Left ventricle myocardium inferior (tissue), 1 donor: ENCODE results near the gene ROBO2. TPM values are rescaled to one million over a fixed set of nuclear protein-coding genes. Genes with fewer than 3 reads are reported as not detected.

ENCODE experiments used
- DNase-seq: peaks from one replicate; pipeline ENCODE4 v3.0.0-alpha.2; 2020
- H3K27ac ChIP-seq: fragments of 200-600 bp; replicated peaks from 2 replicates; pipeline ENCODE4 v1.8.0; 2021
- H3K27me3 ChIP-seq: fragments of 200-600 bp; 2 replicates; pipeline ENCODE4 v1.8.0; 2021; ENCODE audit warnings: low read depth
- H3K36me3 ChIP-seq: fragments of 200-600 bp; 2 replicates; pipeline ENCODE4 v1.8.0; 2021
- H3K4me1 ChIP-seq: fragments of 200-600 bp; 2 replicates; pipeline ENCODE4 v1.8.0; 2021
- H3K4me3 ChIP-seq: fragments of 200-600 bp; 2 replicates; pipeline ENCODE4 v1.8.0; 2021; ENCODE audit warnings: mild to moderate bottlenecking, moderate library complexity
- H3K9me3 ChIP-seq: fragments of 200-600 bp; replicated peaks from 2 replicates; pipeline ENCODE4 v1.8.0; 2021
- CTCF ChIP-seq: fragments of 200-600 bp; IDR thresholded peaks from 2 replicates; pipeline ENCODE4 v1.8.0; 2021; ENCODE audit warnings: antibody characterized with exemption, mild to moderate bottlenecking, borderline replicate concordance
- intact Hi-C: fragments of 100-400 bp; cut with micrococcal nuclease; formaldehyde crosslinking; loops from one replicate; pipeline ENCODE4 v1.11.0; 2022
- total RNA-seq: library from RNA; stranded (reverse); fragmentation: NEBNext Ultra II Directional; extraction: Animal tissue kit (Norgen Biotek cat#: 25700); gene quantifications from one replicate; pipeline ENCODE4 v1.2.1, GENCODE V29; 2021
- donor health status: DM: no; HTN: yes; CAD: no; lungs with severe emphysema.

The ROBO2 gene
- total RNA-seq, 1 donor from 2014 or later = 0.19 TPM

- TF ChIP-seq CTCF = no peak
These were observed 562.0 kb downstream of the ROBO2 start for GRCh38 chr3:77601823-77602415.

DNA sequence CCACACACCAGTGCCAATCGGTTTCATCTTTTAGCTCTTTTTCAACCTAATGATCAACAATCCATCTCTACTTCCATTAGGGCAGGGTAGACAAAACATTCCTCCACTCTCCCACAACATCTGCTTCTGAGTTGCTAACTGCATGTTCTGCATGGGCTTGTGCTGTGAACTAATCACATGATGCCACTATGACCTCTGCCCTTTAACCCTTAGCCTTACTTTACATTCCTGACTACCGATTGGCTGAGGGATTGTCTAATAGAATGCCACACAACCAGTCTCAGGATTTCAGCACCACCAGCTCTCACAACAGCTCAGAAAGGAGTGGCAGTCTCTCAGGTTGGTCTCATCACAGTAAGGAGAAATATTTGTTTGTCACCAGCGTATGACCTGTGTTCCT is 562.8 kb downstream of the ROBO2 start:
- intact Hi-C loops = no loop called here
- H3K27me3 ChIP-seq = no peaks in the 10 kb centered on the region
- H3K4me1 ChIP-seq = no peaks in the 10 kb centered on the region
- DNase-seq = no peak
- no peak overlapping the region for H3K27ac ChIP-seq
- H3K9me3 ChIP-seq = peaks cover 5% of the 10 kb centered on the region
- TF ChIP-seq CTCF = no peak
- H3K36me3 ChIP-seq = no peaks in the 10 kb centered on the region
- no peak overlapping the region for H3K4me3 ChIP-seq

More at GRCh38 chr3:77601823-77602415, 562.0 kb downstream of the ROBO2 start:
- intact Hi-C loops = no loop called here
- peaks cover 5% of the 10 kb centered on the region for H3K9me3 ChIP-seq
- no peak overlapping the region for H3K4me3 ChIP-seq
- no peak overlapping the region for H3K27ac ChIP-seq
- no peak for DNase-seq
- no peaks in the 10 kb centered on the region for H3K27me3 ChIP-seq
- H3K36me3 ChIP-seq = no peaks in the 10 kb centered on the region
- no peaks in the 10 kb centered on the region for H3K4me1 ChIP-seq

DNA sequence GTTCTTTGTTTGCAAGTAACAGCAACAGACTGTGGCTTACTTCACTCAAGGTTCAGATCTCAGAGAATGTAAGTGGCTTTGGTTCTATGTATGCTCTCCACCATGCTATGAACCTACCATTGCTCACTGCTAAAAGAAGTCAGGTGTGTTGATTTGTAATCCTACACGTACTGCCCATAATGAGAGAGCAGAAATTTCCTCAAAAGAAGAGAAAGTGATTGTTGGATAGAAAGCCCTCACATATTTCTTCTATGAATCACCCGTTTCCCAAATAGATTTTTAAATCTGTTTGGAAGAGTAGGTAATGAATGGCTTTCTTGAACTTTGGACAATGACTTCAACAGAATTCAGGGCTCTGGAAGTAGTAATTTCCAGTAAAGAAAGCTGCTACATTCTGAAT is 565.4 kb downstream of the ROBO2 start:
- Histone ChIP-seq H3K4me1 (no peaks in the 10 kb centered on the region), H3K27ac (no peak overlapping the region), H3K4me3 (no peak overlapping the region), H3K9me3 (no peaks in the 10 kb centered on the region), H3K36me3 (no peaks in the 10 kb centered on the region), H3K27me3 (no peaks in the 10 kb centered on the region)
- TF ChIP-seq CTCF = no peak
- intact Hi-C loops = no loop called here
- no peak for DNase-seq

DNA sequence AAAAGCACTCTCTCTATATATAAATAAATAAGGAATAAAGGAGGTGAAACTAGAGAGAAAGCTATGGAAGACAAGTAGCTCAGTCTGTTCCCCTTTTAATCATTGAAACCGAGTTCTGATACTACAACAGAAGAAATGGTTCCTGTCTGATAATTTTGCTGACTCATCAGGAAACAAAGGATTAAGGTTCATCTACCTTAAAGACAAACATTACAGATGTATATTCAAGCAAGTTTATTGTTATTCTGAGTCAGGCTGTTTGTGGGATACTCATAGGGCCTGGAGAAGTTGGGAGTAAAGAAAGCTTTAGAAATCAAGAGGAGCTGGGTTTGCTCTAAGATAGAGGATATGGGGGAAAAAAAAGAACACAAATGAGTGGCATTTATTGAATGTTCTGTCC is 566.0 kb downstream of the ROBO2 start:
- Histone ChIP-seq H3K9me3 (no peaks in the 10 kb centered on the region), H3K4me3 (no peak overlapping the region), H3K27me3 (no peaks in the 10 kb centered on the region), H3K4me1 (no peaks in the 10 kb centered on the region), H3K36me3 (no peaks in the 10 kb centered on the region), H3K27ac (no peak overlapping the region)
- no peak for DNase-seq
- no peak for TF ChIP-seq CTCF
- intact Hi-C loops = no loop called here

DNA sequence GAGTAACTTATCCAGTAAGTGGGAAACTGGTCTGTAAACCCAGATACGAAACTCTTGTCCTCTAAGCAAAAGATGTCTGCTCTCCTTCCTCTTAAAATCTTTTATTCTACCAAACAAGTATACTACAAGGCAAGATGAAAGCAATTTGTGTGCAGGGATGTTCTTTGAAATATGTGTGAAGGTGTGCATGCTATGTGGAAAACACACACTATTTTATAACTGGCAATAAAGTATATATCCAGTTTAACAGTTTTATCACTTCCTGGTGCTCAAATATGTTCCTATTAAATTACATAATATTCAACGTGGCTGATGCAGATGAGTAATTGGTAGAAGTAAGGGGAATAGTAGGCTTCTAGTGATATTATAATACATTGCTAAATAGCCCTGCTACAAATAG is 566.5 kb downstream of the ROBO2 start:
- no peak for TF ChIP-seq CTCF
- intact Hi-C loops = no loop called here

More for the DNA sequence above, 566.5 kb downstream of the ROBO2 start:
- Histone ChIP-seq H3K9me3 (no peaks in the 10 kb centered on the region), H3K27me3 (no peaks in the 10 kb centered on the region), H3K36me3 (no peaks in the 10 kb centered on the region), H3K4me3 (no peak overlapping the region), H3K27ac (no peak overlapping the region), H3K4me1 (no peaks in the 10 kb centered on the region)
- no peak for DNase-seq
